ENCODE results near the gene APBA2.

APBA2 gene

GRCh38 chr15:29089731-29090616 is 204.2 kb downstream of the APBA2 start:
- Mint-ChIP-seq H3K27ac (no peak overlapping the region), H3K4me1 (no peaks in the 10 kb centered on the region), H3K4me3 (no peak overlapping the region), H3K27me3 (peaks cover 7 to 18% of the 10 kb centered on the region in 2 donors), H3K36me3 (peaks cover 0 to 2% of the 10 kb centered on the region in 2 donors), H3K9me3 (peaks cover 0 to 2% of the 10 kb centered on the region in 2 donors)
- DNase-seq (no peak), ATAC-seq (replicated peaks) (no peak)

GRCh38 chr15:29090617-29091466 is 205.1 kb downstream of the APBA2 start:
- Mint-ChIP-seq H3K4me3 (no peak overlapping the region), H3K27me3 (peaks cover 7 to 18% of the 10 kb centered on the region in 2 donors), H3K9me3 (no peaks in the 10 kb centered on the region), H3K36me3 (peaks cover 0 to 2% of the 10 kb centered on the region in 2 donors), H3K4me1 (no peaks in the 10 kb centered on the region), H3K27ac (no peak overlapping the region)
- no peak for DNase-seq
- peak; percentile 31 to 53 for ATAC-seq (replicated peaks)

- H3K36me3 Mint-ChIP-seq, result peaks cover 0 to 2% of the 10 kb centered on the region in 2 donors
- peaks cover 7 to 18% of the 10 kb centered on the region in 2 donors for H3K27me3 Mint-ChIP-seq
- no peak overlapping the region for H3K27ac Mint-ChIP-seq
- ATAC-seq (replicated peaks), result no peak
- no peak for DNase-seq
- H3K9me3 Mint-ChIP-seq, result no peaks in the 10 kb centered on the region
- H3K4me1 Mint-ChIP-seq, result no peaks in the 10 kb centered on the region
- no peak overlapping the region for H3K4me3 Mint-ChIP-seq
Observed at GRCh38 chr15:29091666-29092065, 205.9 kb downstream of the APBA2 start.

GRCh38 chr15:29092376-29093064 is 206.7 kb downstream of the APBA2 start:
- no peaks in the 10 kb centered on the region for H3K9me3 Mint-ChIP-seq
- ATAC-seq (replicated peaks), result no peak
- no peak overlapping the region for H3K27ac Mint-ChIP-seq
- H3K27me3 Mint-ChIP-seq, result peaks cover 7 to 14% of the 10 kb centered on the region in 2 donors
- H3K36me3 Mint-ChIP-seq, result peaks cover 0 to 2% of the 10 kb centered on the region in 2 donors
- H3K4me3 Mint-ChIP-seq, result no peak overlapping the region
- H3K4me1 Mint-ChIP-seq, result no peaks in the 10 kb centered on the region
- no peak for DNase-seq

- H3K9me3 Mint-ChIP-seq, result no peaks in the 10 kb centered on the region
- DNase-seq (no peak), ATAC-seq (replicated peaks) (no peak)
- H3K27ac Mint-ChIP-seq, result no peak overlapping the region
- H3K4me3 Mint-ChIP-seq, result no peak overlapping the region
- no peaks in the 10 kb centered on the region for H3K36me3 Mint-ChIP-seq
- H3K4me1 Mint-ChIP-seq, result no peaks in the 10 kb centered on the region
- peaks cover 4 to 9% of the 10 kb centered on the region in 2 donors for H3K27me3 Mint-ChIP-seq
Observed at GRCh38 chr15:29093065-29093435, 207.3 kb downstream of the APBA2 start.

GRCh38 chr15:29093696-29094343 is 208.0 kb downstream of the APBA2 start:
- H3K36me3 Mint-ChIP-seq, result no peaks in the 10 kb centered on the region
- H3K27me3 Mint-ChIP-seq, result peaks cover 4 to 9% of the 10 kb centered on the region in 2 donors
- no peaks in the 10 kb centered on the region for H3K4me1 Mint-ChIP-seq
- H3K27ac Mint-ChIP-seq, result no peak overlapping the region
- no peak for DNase-seq
- H3K4me3 Mint-ChIP-seq, result no peak overlapping the region
- ATAC-seq (replicated peaks), result no peak
- H3K9me3 Mint-ChIP-seq, result no peaks in the 10 kb centered on the region

- ATAC-seq (replicated peaks) (no peak), DNase-seq (no peak)
- Mint-ChIP-seq H3K9me3 (no peaks in the 10 kb centered on the region), H3K4me1 (no peaks in the 10 kb centered on the region), H3K36me3 (no peaks in the 10 kb centered on the region), H3K27me3 (peaks cover 4 to 9% of the 10 kb centered on the region in 2 donors), H3K27ac (no peak overlapping the region), H3K4me3 (no peak overlapping the region)
Observed at GRCh38 chr15:29094711-29095110, 208.9 kb downstream of the APBA2 start.

GRCh38 chr15:29095746-29096145 is 210.0 kb downstream of the APBA2 start:
- Mint-ChIP-seq H3K9me3 (no peaks in the 10 kb centered on the region), H3K36me3 (no peaks in the 10 kb centered on the region), H3K4me1 (no peaks in the 10 kb centered on the region), H3K27me3 (peaks cover 4 to 9% of the 10 kb centered on the region in 2 donors), H3K4me3 (no peak overlapping the region), H3K27ac (no peak overlapping the region)
- ATAC-seq (replicated peaks), result no peak
- DNase-seq, result no peak

- Mint-ChIP-seq H3K36me3 (no peaks in the 10 kb centered on the region), H3K27me3 (peaks cover 0 to 3% of the 10 kb centered on the region in 2 donors), H3K27ac (no peak overlapping the region), H3K4me3 (no peak overlapping the region), H3K4me1 (no peaks in the 10 kb centered on the region), H3K9me3 (no peaks in the 10 kb centered on the region)
- ATAC-seq (replicated peaks) (no peak), DNase-seq (no peak)
Observed at GRCh38 chr15:29097168-29097567, 211.4 kb downstream of the APBA2 start.

GRCh38 chr15:29097971-29098370 is 212.2 kb downstream of the APBA2 start:
- Mint-ChIP-seq H3K4me3 (no peak overlapping the region), H3K9me3 (no peaks in the 10 kb centered on the region), H3K27me3 (peaks cover 0 to 11% of the 10 kb centered on the region in 2 donors), H3K36me3 (no peaks in the 10 kb centered on the region), H3K27ac (no peak overlapping the region), H3K4me1 (no peaks in the 10 kb centered on the region)
- ATAC-seq (replicated peaks), result no peak
- DNase-seq, result no peak

- H3K27ac Mint-ChIP-seq, result no peak overlapping the region
- H3K9me3 Mint-ChIP-seq, result no peaks in the 10 kb centered on the region
- H3K36me3 Mint-ChIP-seq, result no peaks in the 10 kb centered on the region
- ATAC-seq (replicated peaks) (no peak), DNase-seq (no peak)
- H3K4me3 Mint-ChIP-seq, result no peak overlapping the region
- H3K27me3 Mint-ChIP-seq, result peaks cover 0 to 15% of the 10 kb centered on the region in 2 donors
- no peaks in the 10 kb centered on the region for H3K4me1 Mint-ChIP-seq
Observed at GRCh38 chr15:29098652-29099051, 212.9 kb downstream of the APBA2 start.

GRCh38 chr15:29099131-29099880 is 213.5 kb downstream of the APBA2 start:
- H3K27ac Mint-ChIP-seq, result no peak overlapping the region
- ATAC-seq (replicated peaks), result no peak
- no peaks in the 10 kb centered on the region for H3K4me1 Mint-ChIP-seq
- no peaks in the 10 kb centered on the region for H3K9me3 Mint-ChIP-seq
- DNase-seq, result no peak
- no peaks in the 10 kb centered on the region for H3K36me3 Mint-ChIP-seq
- H3K4me3 Mint-ChIP-seq, result no peak overlapping the region
- peaks cover 5 to 22% of the 10 kb centered on the region in 2 donors for H3K27me3 Mint-ChIP-seq

GRCh38 chr15:29100486-29101000 is 214.8 kb downstream of the APBA2 start:
- Mint-ChIP-seq H3K27me3 (peaks cover 9 to 25% of the 10 kb centered on the region in 2 donors), H3K4me1 (no peaks in the 10 kb centered on the region), H3K4me3 (no peak overlapping the region), H3K36me3 (no peaks in the 10 kb centered on the region), H3K9me3 (no peaks in the 10 kb centered on the region), H3K27ac (no peak overlapping the region)
- DNase-seq, result no peak
- ATAC-seq (replicated peaks), result no peak

Measured in stimulated activated naive B cell treated with anti-CD40 and anti-IgM and Interleukin-4, amounts not matched to agents 10 μg/mL and 1 μg/mL and 100 μg/mL, for 72 hours (primary cell).